ACC112 (cell line): ENCODE data around the gene DGKI.

Experiments
- H2AFZ ChIP-seq: fragments of 200-600 bp; sonication (generic); one replicate; pipeline ENCODE4 v1.6.0; 2017; ENCODE audit warnings: antibody characterized with exemption, low read length; ENCODE audit not compliant: unreplicated experiment
- H3K27ac ChIP-seq: fragments of 200-600 bp; sonication (generic); 2 replicates; pipeline ENCODE4 v1.5.1; 2014; ENCODE audit warnings: low read depth, mild to moderate bottlenecking, antibody characterized with exemption, low read length, moderate library complexity
- H3K27me3 ChIP-seq: fragments of 200-600 bp; sonication (generic); 2 replicates; pipeline ENCODE4 v1.6.1; 2014; ENCODE audit warnings: mild to moderate bottlenecking, antibody characterized with exemption, low read length, moderate library complexity, mixed read lengths; ENCODE audit not compliant: insufficient read depth
- H3K36me3 ChIP-seq: fragments of 200-600 bp; sonication (generic); 2 replicates; pipeline ENCODE4 v1.6.1; 2016; ENCODE audit warnings: mild to moderate bottlenecking, antibody characterized with exemption, low read length, moderate library complexity, mixed read lengths; ENCODE audit not compliant: insufficient read depth
- H3K4me1 ChIP-seq: fragments of 200-600 bp; sonication (generic); one replicate; pipeline ENCODE4 v1.6.1; 2016; ENCODE audit warnings: low read length, mixed read lengths; ENCODE audit not compliant: insufficient read depth, unreplicated experiment, control insufficient read depth
- H3K4me3 ChIP-seq: fragments of 200-600 bp; sonication (generic); 2 replicates; pipeline ENCODE4 v1.5.1; 2014; ENCODE audit warnings: mild to moderate bottlenecking, low read depth, low read length
- H3K79me2 ChIP-seq: fragments of 200-600 bp; sonication (generic); one replicate; pipeline ENCODE4 v1.6.0; 2016; ENCODE audit warnings: low read length; ENCODE audit not compliant: control insufficient read depth, unreplicated experiment, insufficient read depth

Gene DGKI

DNA sequence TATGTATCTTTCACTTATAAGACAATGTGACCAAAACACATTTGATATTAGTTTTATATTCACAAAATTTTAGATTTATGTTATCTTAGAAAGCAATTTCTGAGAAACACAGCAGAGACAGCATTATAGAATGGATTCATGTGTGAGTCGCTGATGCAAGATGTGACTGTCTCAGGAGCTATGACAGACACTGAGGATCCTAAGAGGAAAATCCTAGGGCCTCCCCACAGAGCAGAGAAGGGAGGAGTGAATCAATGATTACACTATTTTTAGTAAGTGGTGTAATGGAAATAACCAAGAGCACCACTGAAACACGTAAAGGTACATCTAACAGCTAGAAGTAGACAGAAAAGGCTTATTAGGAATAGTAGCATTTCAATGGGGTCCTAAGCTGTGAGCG is 299.3 kb downstream of the DGKI start:
- Histone ChIP-seq H2AFZ (no peak overlapping the region), H3K79me2 (no peaks in the 10 kb centered on the region), H3K27ac (no peak overlapping the region), H3K4me1 (no peaks in the 10 kb centered on the region), H3K4me3 (no peak overlapping the region), H3K36me3 (peaks cover 6% of the 10 kb centered on the region; the same call in 1 of the 2 replicates), H3K27me3 (no peaks in the 10 kb centered on the region)

DNA sequence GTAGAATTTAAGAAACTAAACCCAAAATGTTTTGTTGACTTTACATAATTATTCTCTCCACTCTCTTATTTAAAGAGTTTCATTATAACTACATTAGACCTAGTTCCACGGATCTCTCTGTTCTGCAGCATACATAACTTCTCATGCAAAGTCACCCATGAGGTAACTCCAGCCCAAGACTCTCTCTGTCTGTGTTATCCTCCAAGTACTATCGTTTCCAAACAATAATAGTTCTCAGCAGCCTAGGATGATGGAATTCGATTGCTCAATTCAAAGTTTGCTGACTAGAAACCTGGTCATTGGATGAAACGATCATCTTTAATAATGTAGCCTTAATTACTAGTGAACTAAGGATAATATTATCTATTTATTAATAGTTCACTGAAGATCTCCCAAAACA is 300.1 kb downstream of the DGKI start:
- H3K27me3 ChIP-seq = no peaks in the 10 kb centered on the region
- peaks cover 6% of the 10 kb centered on the region; the same call in 1 of the 2 replicates for H3K36me3 ChIP-seq
- no peaks in the 10 kb centered on the region for H3K4me1 ChIP-seq
- H3K4me3 ChIP-seq = no peak overlapping the region
- no peaks in the 10 kb centered on the region for H3K79me2 ChIP-seq
- H2AFZ ChIP-seq = no peak overlapping the region
- H3K27ac ChIP-seq = no peak overlapping the region

DNA sequence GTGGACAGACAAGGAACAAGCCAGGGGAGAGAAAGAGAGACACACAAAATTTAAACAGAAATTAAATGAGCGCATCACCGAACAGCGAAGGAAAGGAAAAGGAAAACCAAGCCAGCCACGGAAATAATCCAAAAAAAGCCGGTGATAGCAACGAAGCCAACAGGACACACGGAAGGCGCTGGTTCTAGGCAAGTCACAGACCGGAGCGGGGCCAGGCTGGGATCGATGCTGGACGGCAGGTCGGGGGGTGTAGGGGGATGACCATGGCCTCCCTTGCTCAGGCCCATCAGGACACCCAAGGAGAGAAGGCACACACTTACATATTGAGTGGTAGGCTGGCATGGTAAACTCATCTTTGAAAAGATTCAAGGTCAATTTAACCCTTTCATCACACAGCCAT is 300.8 kb downstream of the DGKI start:
- Histone ChIP-seq H3K27ac (no peak overlapping the region), H3K4me3 (no peak overlapping the region), H3K36me3 (peaks cover 11% of the 10 kb centered on the region; the same call in 1 of the 2 replicates), H3K79me2 (no peaks in the 10 kb centered on the region), H3K27me3 (no peaks in the 10 kb centered on the region), H3K4me1 (no peaks in the 10 kb centered on the region), H2AFZ (no peak overlapping the region)

DNA sequence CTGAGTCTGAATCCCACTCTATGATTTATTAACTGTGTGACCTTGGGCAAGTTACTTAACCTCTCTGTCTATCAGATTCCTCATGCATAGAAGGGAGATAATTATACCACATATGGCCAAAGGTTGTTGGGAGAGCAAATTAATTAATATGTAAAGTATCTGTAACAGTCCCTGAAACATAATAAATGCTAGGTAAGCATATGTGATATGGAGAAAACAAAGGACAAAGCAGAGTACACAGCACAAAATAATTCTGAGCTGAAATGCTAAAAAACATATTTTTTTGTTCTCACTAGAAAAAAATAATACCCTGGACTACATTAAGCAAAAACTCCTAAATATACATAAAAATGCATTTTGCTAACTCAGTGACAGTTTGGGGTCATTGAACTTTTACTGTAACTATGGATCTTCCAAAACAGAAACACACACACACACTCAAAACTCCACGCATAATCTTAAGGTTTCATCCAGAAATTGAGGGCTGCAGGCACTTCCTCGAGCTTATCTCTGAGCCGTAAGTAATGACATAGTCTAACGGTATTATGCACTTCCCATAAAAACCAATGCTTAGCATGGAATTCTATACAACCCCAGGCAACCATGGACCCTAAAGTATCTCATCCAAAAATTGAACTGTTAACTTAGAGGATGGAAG is 301.6 kb downstream of the DGKI start:
- Histone ChIP-seq H3K4me1 (no peaks in the 10 kb centered on the region), H3K27ac (no peak overlapping the region)

DNA sequence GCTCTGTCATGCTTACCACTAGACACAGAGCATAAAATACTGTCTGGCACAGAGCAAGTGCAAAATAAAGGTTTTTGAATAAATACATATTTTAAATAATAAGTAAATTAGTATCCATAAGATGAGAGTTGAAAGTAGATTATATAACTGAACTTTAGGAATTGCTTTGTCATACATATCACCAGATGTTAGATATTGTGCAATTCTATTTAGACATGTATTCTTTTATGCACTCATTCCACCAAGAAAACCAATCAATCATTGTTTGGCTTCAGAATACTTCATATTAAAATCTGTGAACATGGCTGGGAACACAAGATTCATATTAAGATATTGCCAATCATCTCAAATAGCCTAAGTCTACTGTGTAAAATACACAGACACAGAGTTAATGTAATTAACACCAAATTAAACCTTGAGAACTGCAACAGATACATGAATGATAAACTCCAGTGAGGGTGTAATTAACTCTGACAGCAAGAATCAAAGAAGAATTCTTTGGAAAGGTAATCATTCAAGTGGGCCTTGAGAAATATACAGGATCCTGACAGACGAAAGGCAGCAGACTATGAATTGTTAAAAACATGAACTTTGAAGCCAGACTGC is 302.2 kb downstream of the DGKI start:
- Histone ChIP-seq H2AFZ (no peak overlapping the region), H3K4me1 (peaks cover 4% of the 10 kb centered on the region), H3K4me3 (no peak overlapping the region), H3K27me3 (no peaks in the 10 kb centered on the region), H3K36me3 (peaks cover 11% of the 10 kb centered on the region; the same call in 1 of the 2 replicates), H3K27ac (no peak overlapping the region), H3K79me2 (no peaks in the 10 kb centered on the region)

More for the DNA sequence above, 301.6 kb downstream of the DGKI start:
- peaks cover 11% of the 10 kb centered on the region; the same call in 1 of the 2 replicates for H3K36me3 ChIP-seq
- H3K79me2 ChIP-seq = no peaks in the 10 kb centered on the region
- no peak overlapping the region for H2AFZ ChIP-seq
- H3K4me3 ChIP-seq = no peak overlapping the region
- H3K27me3 ChIP-seq = no peaks in the 10 kb centered on the region

DNA sequence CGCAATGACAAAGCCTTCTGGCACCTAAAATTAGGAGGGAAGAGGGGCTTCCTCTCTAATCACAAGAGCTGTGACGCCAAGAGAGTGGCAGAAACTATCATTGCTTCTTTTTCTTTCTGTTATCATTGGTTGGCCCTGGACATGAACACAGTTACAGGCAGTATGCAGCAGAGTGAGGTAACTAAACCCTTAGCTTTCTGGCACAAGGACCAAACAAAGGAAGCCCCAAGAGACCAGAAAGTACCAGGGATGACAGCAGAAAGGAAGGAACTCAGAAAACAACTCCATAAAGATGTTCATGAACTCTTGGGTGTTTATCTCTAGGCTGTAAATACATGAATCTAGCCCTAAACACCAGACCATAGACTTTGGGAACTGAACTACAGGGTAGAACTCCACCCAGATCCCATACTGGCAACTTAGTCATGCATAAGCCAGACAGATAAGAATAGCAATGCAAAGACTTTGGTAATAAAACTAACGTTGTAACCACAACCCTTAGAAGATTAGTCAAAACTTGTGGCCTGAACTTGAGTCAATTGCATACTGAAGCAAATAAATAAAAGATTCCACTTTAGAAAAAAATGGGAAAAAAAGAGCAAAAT is 307.6 kb downstream of the DGKI start:
- H3K36me3 ChIP-seq = 0 out of 2 replicates have a peak, but pooled peaks cover 5% of the 10 kb centered on the region
- H3K79me2 ChIP-seq = no peaks in the 10 kb centered on the region
- H3K4me1 ChIP-seq = peaks cover 26% of the 10 kb centered on the region
- peak overlapping the region; percentile 84 for H2AFZ ChIP-seq
- H3K27me3 ChIP-seq = no peaks in the 10 kb centered on the region
- H3K4me3 ChIP-seq = peak overlapping the region; percentile 51; the same call in 1 of the 2 replicates
- H3K27ac ChIP-seq = peak overlapping the region; percentile 82

DNA sequence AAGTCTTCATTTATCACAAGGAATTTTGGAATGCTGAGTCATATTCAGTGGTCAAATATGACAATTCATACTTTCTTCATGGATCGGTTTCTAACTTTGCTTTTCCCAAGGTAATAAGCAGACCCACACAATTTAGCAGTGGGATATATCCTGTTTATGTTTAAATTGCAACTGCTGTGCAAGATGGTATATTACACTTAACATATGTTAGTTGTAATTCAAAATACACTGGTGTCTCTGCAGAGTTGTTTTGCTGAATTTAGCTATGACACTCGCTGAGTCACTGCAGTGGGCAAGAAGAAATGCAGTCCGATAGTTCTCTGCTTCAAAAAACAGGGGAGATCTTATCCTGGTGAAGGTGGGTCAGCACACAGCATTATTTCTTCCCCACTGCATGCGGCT is 308.4 kb downstream of the DGKI start:
- Histone ChIP-seq H3K36me3 (0 out of 2 replicates have a peak, but pooled peaks cover 5% of the 10 kb centered on the region), H3K79me2 (no peaks in the 10 kb centered on the region), H3K4me3 (peak overlapping the region; percentile 51; the same call in 1 of the 2 replicates), H3K4me1 (peaks cover 26% of the 10 kb centered on the region), H3K27ac (peak overlapping the region; percentile 82), H3K27me3 (no peaks in the 10 kb centered on the region), H2AFZ (peak overlapping the region; percentile 84)

DNA sequence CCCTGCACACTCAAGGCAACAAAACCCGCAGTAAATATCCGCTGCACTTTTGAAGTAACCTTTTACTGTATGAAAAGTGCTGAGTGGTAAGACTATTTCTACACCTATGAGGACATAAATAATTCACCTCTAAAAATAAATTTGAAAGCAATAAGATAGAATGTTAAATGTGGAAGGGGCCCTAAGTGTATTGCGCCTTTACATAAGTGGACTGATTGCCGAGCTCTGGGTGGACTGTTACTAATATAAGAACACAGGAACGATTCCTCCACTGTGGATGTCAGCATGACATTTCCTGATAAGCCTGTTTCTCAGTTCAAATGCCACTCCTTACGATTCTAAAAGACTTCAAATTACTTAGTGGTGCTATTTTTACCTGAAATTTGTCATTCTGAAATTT is 311.2 kb downstream of the DGKI start:
- Histone ChIP-seq H3K4me3 (no peak overlapping the region), H2AFZ (no peak overlapping the region)

DNA sequence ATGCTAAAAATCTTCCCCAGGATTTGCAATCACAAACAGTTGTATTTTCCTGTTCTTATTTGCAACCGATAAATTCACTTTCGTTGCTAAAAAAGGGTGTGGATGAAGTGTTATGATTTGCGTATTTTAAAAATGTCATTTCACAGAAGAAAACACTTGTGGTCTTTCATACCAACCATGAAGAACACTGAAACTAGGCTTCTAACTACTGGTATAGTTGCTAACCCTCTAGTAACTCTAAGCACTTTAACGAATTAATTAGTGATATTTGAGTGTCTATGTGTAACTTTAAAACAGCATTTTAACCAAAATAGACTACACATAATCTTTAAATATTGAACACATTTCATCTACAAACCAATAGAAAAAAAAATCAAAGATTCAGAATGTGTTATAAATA is 315.1 kb downstream of the DGKI start:
- H3K4me1 ChIP-seq = no peaks in the 10 kb centered on the region
- H3K27ac ChIP-seq = no peak overlapping the region
- no peaks in the 10 kb centered on the region for H3K79me2 ChIP-seq
- H3K4me3 ChIP-seq = no peak overlapping the region
- no peaks in the 10 kb centered on the region for H3K36me3 ChIP-seq
- no peak overlapping the region for H2AFZ ChIP-seq
- H3K27me3 ChIP-seq = no peaks in the 10 kb centered on the region

More for the DNA sequence above, 311.2 kb downstream of the DGKI start:
- H3K27me3 ChIP-seq = no peaks in the 10 kb centered on the region
- no peak overlapping the region for H3K27ac ChIP-seq
- no peaks in the 10 kb centered on the region for H3K79me2 ChIP-seq
- H3K4me1 ChIP-seq = peaks cover 26% of the 10 kb centered on the region
- H3K36me3 ChIP-seq = no peaks in the 10 kb centered on the region

DNA sequence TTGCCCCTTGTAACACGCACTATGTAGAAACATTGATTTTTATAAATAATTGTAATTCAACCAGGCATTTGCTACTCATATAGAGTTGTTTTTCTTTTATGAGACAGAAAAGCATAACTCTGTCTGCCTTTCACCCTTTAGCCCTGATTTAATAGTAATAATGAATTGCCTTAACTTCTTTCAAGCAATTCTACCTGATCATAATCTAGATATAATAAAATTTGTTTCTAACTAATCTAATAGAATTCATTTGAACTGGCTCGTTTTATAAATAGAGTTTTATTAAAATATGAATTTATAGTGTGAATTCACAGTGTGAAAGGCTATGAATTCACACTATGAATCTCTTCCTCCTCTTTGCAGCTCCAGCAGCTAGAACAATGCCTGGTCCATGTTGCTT is 319.1 kb downstream of the DGKI start:
- Histone ChIP-seq H3K4me3 (no peak overlapping the region), H3K27me3 (no peaks in the 10 kb centered on the region), H3K4me1 (no peaks in the 10 kb centered on the region), H3K36me3 (no peaks in the 10 kb centered on the region), H2AFZ (no peak overlapping the region), H3K27ac (no peak overlapping the region), H3K79me2 (no peaks in the 10 kb centered on the region)

DNA sequence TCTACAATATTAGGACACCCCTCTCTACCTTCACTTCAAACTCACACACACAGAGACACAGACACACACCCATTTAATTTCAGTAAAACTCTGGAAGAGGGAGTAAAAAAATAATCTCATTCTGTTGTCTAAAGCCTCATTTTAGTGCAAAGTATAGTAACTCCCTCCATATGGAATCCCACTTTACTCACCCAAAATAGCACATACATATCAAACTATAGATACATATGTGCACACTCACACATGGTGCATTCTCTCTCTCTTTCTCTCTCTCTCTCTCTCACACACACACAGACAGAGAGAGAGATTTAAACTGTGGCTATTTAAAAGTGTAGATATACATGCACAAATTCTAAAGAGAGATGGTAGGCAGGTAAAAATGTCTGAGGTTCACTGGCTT is 323.6 kb downstream of the DGKI start:
- Histone ChIP-seq H3K79me2 (no peaks in the 10 kb centered on the region), H3K27ac (no peak overlapping the region), H3K4me1 (no peaks in the 10 kb centered on the region), H3K4me3 (no peak overlapping the region), H2AFZ (no peak overlapping the region), H3K27me3 (no peaks in the 10 kb centered on the region), H3K36me3 (no peaks in the 10 kb centered on the region)
